GM21737 (cell line): ENCODE data around the gene CYB5R3.
A peak's percentile ranks its signal among the peaks of the same experiment; 100 is the strongest.
"Not testable (repeated sequence)": the region's sequence is repeated elsewhere in the genome, so short reads cannot be mapped to it uniquely, and the experiment has no call there.

Source experiments
- ATAC-seq: cut with Tn5 transposase; IDR thresholded peaks from one replicate; pipeline ENCODE4 v1.9.1; 2021; ENCODE audit warnings: mild to moderate bottlenecking, moderate library complexity; ENCODE audit not compliant: unreplicated experiment

CYB5R3 gene

GRCh38 chr22:42608136-42608822, 40.9 kb downstream of the CYB5R3 start:
- no peak for ATAC-seq

- ATAC-seq: not testable (repeated sequence)
These were observed 41.6 kb downstream of the CYB5R3 start for GRCh38 chr22:42607641-42608040.

GRCh38 chr22:42604403-42604802, 44.8 kb downstream of the CYB5R3 start:
- ATAC-seq: no peak

- no peak for ATAC-seq
These were observed 45.8 kb downstream of the CYB5R3 start for GRCh38 chr22:42603427-42603826.

- ATAC-seq: no peak
These were observed 46.7 kb downstream of the CYB5R3 start for GRCh38 chr22:42602470-42602869.

- ATAC-seq: no peak
These were observed 47.2 kb downstream of the CYB5R3 start for GRCh38 chr22:42601879-42602465.

GRCh38 chr22:42596863-42597530, 52.2 kb downstream of the CYB5R3 start:
- ATAC-seq: no peak

- ATAC-seq: no peak
These were observed 52.9 kb downstream of the CYB5R3 start for GRCh38 chr22:42596336-42596735.

- no peak for ATAC-seq
These were observed 53.8 kb downstream of the CYB5R3 start for GRCh38 chr22:42595434-42595833.

GRCh38 chr22:42591987-42592386, 57.2 kb downstream of the CYB5R3 start:
- ATAC-seq: no peak

- ATAC-seq: no peak
These were observed 61.5 kb downstream of the CYB5R3 start for GRCh38 chr22:42587588-42588175.

- no peak for ATAC-seq
These were observed 62.8 kb downstream of the CYB5R3 start for GRCh38 chr22:42586381-42586780.

- no peak for ATAC-seq
These were observed 64.1 kb downstream of the CYB5R3 start for GRCh38 chr22:42585096-42585495.

GRCh38 chr22:42584364-42584940, 64.7 kb downstream of the CYB5R3 start:
- no peak for ATAC-seq

- no peak for ATAC-seq
These were observed 66.2 kb downstream of the CYB5R3 start for GRCh38 chr22:42582987-42583386.

- ATAC-seq: peak; percentile 58
These were observed 67.2 kb downstream of the CYB5R3 start for GRCh38 chr22:42581762-42582716.

GRCh38 chr22:42581194-42581761, 67.9 kb downstream of the CYB5R3 start:
- peak; percentile 11 for ATAC-seq

GRCh38 chr22:42580040-42580439, 69.2 kb downstream of the CYB5R3 start:
- not testable (repeated sequence) for ATAC-seq

GRCh38 chr22:42577623-42578240, 71.5 kb downstream of the CYB5R3 start:
- no peak for ATAC-seq
